Measurements from ENCODE around the gene MEN1. TPM values are rescaled to one million over a fixed set of nuclear protein-coding genes. Genes with fewer than 3 reads are reported as not detected.
A peak's percentile ranks its signal among the peaks of the same experiment; 100 is the strongest.

The MEN1 gene
- total and polyA plus RNA-seq, 2 of the 13 experiments (the other 11 are each of a cell fraction or from before 2014, with no cell fraction given): 20.5 to 27.3 TPM

- TF ChIP-seq ZNF687 (CRISPR knock-in tag; IDR thresholded peaks at IDR 0.05) (0 out of 2 replicates have a peak, but pooled peaks have one; percentile 27), PITX1 (CRISPR knock-in tag; IDR thresholded peaks at IDR 0.05) (0 out of 2 replicates have a peak, but pooled peaks have one; percentile 29), ZNF484 (CRISPR knock-in tag; IDR thresholded peaks at IDR 0.05; ENCODE audit: borderline replicate concordance, low read depth) (no peak), ZNF713 (CRISPR knock-in tag; IDR thresholded peaks at IDR 0.05) (0 out of 2 replicates have a peak, but pooled peaks have one; percentile 35), MYNN (CRISPR knock-in tag; IDR thresholded peaks at IDR 0.05; ENCODE audit: low read depth) (no peak), XRCC5 (optimal IDR thresholded peaks at IDR 0.05; ENCODE audit: low read length) (peak; percentile 69), STAG1 (CRISPR knock-in tag; IDR thresholded peaks at IDR 0.05) (peak; percentile 86), TP53 (CRISPR knock-in tag; conservative IDR thresholded peaks at IDR 0.05) (0 out of 2 replicates have a peak, but pooled peaks have one; percentile 51), TERF1 (CRISPR knock-in tag; IDR thresholded peaks at IDR 0.05) (no peak), HMGXB4 (CRISPR knock-in tag; IDR thresholded peaks at IDR 0.05; ENCODE audit: borderline replicate concordance in 1 of 2, low read depth in 1 of 2) (peak; percentile 25 to 41; a peak in 1 of 4 replicates), AFF4 (CRISPR knock-in tag; IDR thresholded peaks at IDR 0.05) (no peak), ZNF639 (CRISPR knock-in tag; conservative IDR thresholded peaks at IDR 0.05) (no peak), RAD21 (CRISPR knock-in tag; IDR thresholded peaks at IDR 0.05) (peak; percentile 78), PCBP1 (IDR thresholded peaks at IDR 0.05; ENCODE audit: borderline replicate concordance, low read depth, low read length) (0 out of 2 replicates have a peak, but pooled peaks have one; percentile 51), ZMYM3 (CRISPR knock-in tag; IDR thresholded peaks at IDR 0.05) (0 out of 2 replicates have a peak, but pooled peaks have one; percentile 31)
Measured at GRCh38 chr11:64787526-64788320, 22.6 kb downstream of the MEN1 start (continued).

Data from HepG2 (cell line).